ENCODE data around the gene TICAM2.

- no peak for TF ChIP-seq CTCF (IDR thresholded peaks at IDR 0.05; ENCODE audit: low read depth, low read length)
- no peak for TF ChIP-seq POLR2A (IDR thresholded peaks at IDR 0.05; ENCODE audit: extremely low read depth, insufficient read length)
- TF ChIP-seq, protein P1, sequence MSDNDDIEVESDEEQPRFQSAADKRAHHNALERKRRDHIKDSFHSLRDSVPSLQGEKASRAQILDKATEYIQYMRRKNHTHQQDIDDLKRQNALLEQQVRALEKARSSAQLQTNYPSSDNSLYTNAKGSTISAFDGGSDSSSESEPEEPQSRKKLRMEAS (IDR thresholded peaks at IDR 0.05; ENCODE audit: low read depth, low read length) = no peak
- no peak for TF ChIP-seq MYC (IDR thresholded peaks at IDR 0.05; ENCODE audit: low read depth, low read length)
Observed at GRCh38 chr5:115532517-115532916, 69.8 kb downstream of the TICAM2 start.
